Effector memory CD4-positive, alpha-beta T cell (primary cell): Measurements from ENCODE around the gene RASSF10.
A peak's percentile ranks its signal among the peaks of the same experiment; 100 is the strongest.

Experiments used
- DNase-seq, 3 donors: peaks; one replicate each; pipeline ENCODE4 v3.0.0-alpha.2; 2020
- H3K27ac ChIP-seq: 2 replicates; pipeline ENCODE4 v1.7.0; 2013; ENCODE audit warnings: mild to moderate bottlenecking, low read length, moderate library complexity; ENCODE audit not compliant: insufficient read depth, poor library complexity, severe bottlenecking
- H3K27me3 ChIP-seq: replicated peaks from 2 replicates; pipeline ENCODE4 v1.7.0; 2013; ENCODE audit warnings: mild to moderate bottlenecking, low read length; ENCODE audit not compliant: insufficient read depth, control insufficient read depth, poor library complexity, severe bottlenecking
- H3K36me3 ChIP-seq: 2 replicates; pipeline ENCODE4 v1.7.0; 2013; ENCODE audit warnings: mild to moderate bottlenecking, low read length, moderate library complexity; ENCODE audit not compliant: control insufficient read depth, insufficient read depth
- H3K4me1 ChIP-seq: 2 replicates; pipeline ENCODE4 v1.7.0; 2013; ENCODE audit warnings: low read length, mild to moderate bottlenecking; ENCODE audit not compliant: control insufficient read depth, insufficient read depth, poor library complexity, severe bottlenecking
- H3K4me3 ChIP-seq: 2 replicates; pipeline ENCODE4 v1.7.0; 2013; ENCODE audit warnings: low read length, low read depth, mild to moderate bottlenecking; ENCODE audit not compliant: insufficient read depth, poor library complexity, severe bottlenecking
- H3K9me3 ChIP-seq: 2 replicates; pipeline ENCODE4 v1.7.0; 2013; ENCODE audit warnings: mild to moderate bottlenecking, low read length, moderate library complexity; ENCODE audit not compliant: control insufficient read depth
- total RNA-seq, 3 donors: gene quantifications; one replicate each; lab custom pipeline; 2026; lab: John Stamatoyannopoulos, UW

The RASSF10 gene
- total RNA-seq: 0 reads per million in 3 donors

GRCh38 chr11:13008625-13009475 is at the start of gene RASSF10:
Gene RASSF10, plus strand, starts transcription at chr11:13009316. Its CDS starts 261 bp downstream, at chr11:13009577.
- peaks cover 5% of the 10 kb centered on the region for H3K4me1 ChIP-seq
- H3K27ac ChIP-seq: no peak within 1 kb of the TSS
- no peaks in the 10 kb centered on the region for H3K9me3 ChIP-seq
- no peak within 1 kb of the TSS for H3K4me3 ChIP-seq
- peaks cover 27% of the 10 kb centered on the region for H3K27me3 ChIP-seq
- H3K36me3 ChIP-seq: no peaks in the 10 kb centered on the region
- no peak for DNase-seq

GRCh38 chr11:12961615-12962014 is 47.5 kb upstream of the RASSF10 start:
- no peak overlapping the region for H3K4me3 ChIP-seq
- no peaks in the 10 kb centered on the region for H3K4me1 ChIP-seq
- no peaks in the 10 kb centered on the region for H3K27me3 ChIP-seq
- no peak overlapping the region for H3K27ac ChIP-seq
- no peaks in the 10 kb centered on the region for H3K36me3 ChIP-seq
- no peak for DNase-seq
- no peaks in the 10 kb centered on the region for H3K9me3 ChIP-seq

GRCh38 chr11:12962306-12962705 is 46.8 kb upstream of the RASSF10 start:
- H3K36me3 ChIP-seq: no peaks in the 10 kb centered on the region
- no peak for DNase-seq
- H3K27me3 ChIP-seq: no peaks in the 10 kb centered on the region
- H3K4me3 ChIP-seq: no peak overlapping the region
- no peaks in the 10 kb centered on the region for H3K9me3 ChIP-seq
- H3K4me1 ChIP-seq: no peaks in the 10 kb centered on the region
- no peak overlapping the region for H3K27ac ChIP-seq

GRCh38 chr11:12963051-12963450 is 46.1 kb upstream of the RASSF10 start:
- Histone ChIP-seq H3K27ac (no peak overlapping the region), H3K27me3 (no peaks in the 10 kb centered on the region), H3K36me3 (no peaks in the 10 kb centered on the region), H3K4me1 (no peaks in the 10 kb centered on the region), H3K9me3 (no peaks in the 10 kb centered on the region), H3K4me3 (no peak overlapping the region)
- DNase-seq: no peak

GRCh38 chr11:12963792-12964536 is 45.2 kb upstream of the RASSF10 start:
- H3K4me3 ChIP-seq: no peak overlapping the region
- H3K27me3 ChIP-seq: no peaks in the 10 kb centered on the region
- H3K36me3 ChIP-seq: no peaks in the 10 kb centered on the region
- H3K4me1 ChIP-seq: no peaks in the 10 kb centered on the region
- H3K9me3 ChIP-seq: no peaks in the 10 kb centered on the region
- DNase-seq: peak; percentile 9 to 28 (median 10)
- H3K27ac ChIP-seq: no peak overlapping the region

- no peak for DNase-seq
- no peaks in the 10 kb centered on the region for H3K4me1 ChIP-seq
These were observed 44.5 kb upstream of the RASSF10 start for GRCh38 chr11:12964650-12965049.

GRCh38 chr11:12966002-12966401 is 43.1 kb upstream of the RASSF10 start:
- Histone ChIP-seq H3K4me1 (no peaks in the 10 kb centered on the region), H3K4me3 (no peak overlapping the region), H3K27ac (no peak overlapping the region), H3K27me3 (no peaks in the 10 kb centered on the region), H3K9me3 (no peaks in the 10 kb centered on the region), H3K36me3 (no peaks in the 10 kb centered on the region)
- DNase-seq: no peak

More at GRCh38 chr11:12964650-12965049, 44.5 kb upstream of the RASSF10 start:
- H3K27ac ChIP-seq: no peak overlapping the region
- H3K27me3 ChIP-seq: no peaks in the 10 kb centered on the region
- H3K9me3 ChIP-seq: no peaks in the 10 kb centered on the region
- H3K4me3 ChIP-seq: no peak overlapping the region
- no peaks in the 10 kb centered on the region for H3K36me3 ChIP-seq

GRCh38 chr11:12968101-12968500 is 41.0 kb upstream of the RASSF10 start:
- H3K9me3 ChIP-seq: no peaks in the 10 kb centered on the region
- H3K4me3 ChIP-seq: no peak overlapping the region
- H3K27ac ChIP-seq: no peak overlapping the region
- DNase-seq: no peak
- no peaks in the 10 kb centered on the region for H3K27me3 ChIP-seq
- H3K4me1 ChIP-seq: no peaks in the 10 kb centered on the region
- H3K36me3 ChIP-seq: no peaks in the 10 kb centered on the region

GRCh38 chr11:12968826-12969225 is 40.3 kb upstream of the RASSF10 start:
- H3K27ac ChIP-seq: no peak overlapping the region
- no peaks in the 10 kb centered on the region for H3K9me3 ChIP-seq
- peaks cover 4% of the 10 kb centered on the region for H3K27me3 ChIP-seq
- H3K4me1 ChIP-seq: no peaks in the 10 kb centered on the region
- no peaks in the 10 kb centered on the region for H3K36me3 ChIP-seq
- no peak for DNase-seq
- H3K4me3 ChIP-seq: no peak overlapping the region

GRCh38 chr11:12971955-12972354 is 37.2 kb upstream of the RASSF10 start:
- H3K27ac ChIP-seq: no peak overlapping the region
- no peaks in the 10 kb centered on the region for H3K9me3 ChIP-seq
- H3K36me3 ChIP-seq: no peaks in the 10 kb centered on the region
- no peaks in the 10 kb centered on the region for H3K4me1 ChIP-seq
- peaks cover 4% of the 10 kb centered on the region for H3K27me3 ChIP-seq
- no peak overlapping the region for H3K4me3 ChIP-seq
- no peak for DNase-seq
